DND-41 (cell line): Measurements from ENCODE around the gene CTRB1.

ENCODE experiments used
- ATAC-seq: fragments of 200-7000 bp; cut with Tn5 transposase; 3 replicates; pipeline ENCODE4 v1.9.1; 2021; ENCODE audit warnings: low read depth; ENCODE audit not compliant: insufficient read depth
- DNase-seq: peaks from one replicate; pipeline ENCODE4 v3.0.0-alpha.2; 2020
- H2AFZ ChIP-seq: 2 replicates; pipeline ENCODE4 v1.6.0; 2012; ENCODE audit warnings: low read depth, low read length
- H3K27ac ChIP-seq: 2 replicates; pipeline ENCODE4 v1.5.1; 2012; ENCODE audit warnings: low read length, inconsistent platforms
- H3K27me3 ChIP-seq: fragments of 200-600 bp; sonication (generic); 2 replicates; pipeline ENCODE4 v1.6.0; 2012; ENCODE audit warnings: low read length, mild to moderate bottlenecking, inconsistent platforms; ENCODE audit not compliant: insufficient read depth, poor library complexity
- H3K36me3 ChIP-seq: 2 replicates; pipeline ENCODE4 v1.5.1; 2012; ENCODE audit warnings: low read length, inconsistent platforms; ENCODE audit not compliant: insufficient read depth
- H3K4me1 ChIP-seq: 2 replicates; pipeline ENCODE4 v1.5.1; 2012; ENCODE audit warnings: mild to moderate bottlenecking, low read length; ENCODE audit not compliant: insufficient read depth
- H3K4me2 ChIP-seq: 2 replicates; pipeline ENCODE4 v1.6.0; 2012; ENCODE audit warnings: mild to moderate bottlenecking, moderate library complexity, low read length, inconsistent platforms; ENCODE audit not compliant: insufficient read depth
- H3K4me3 ChIP-seq, 2 experiments: fragments of 200-600 bp in 1 of 2; shearing (Covaris generic) in 1 of 2; 2 replicates each; pipeline ENCODE4 v1.5.1; 2012 to 2016; ENCODE audit warnings: inconsistent platforms in 2 of 2, low read length in 2 of 2, mild to moderate bottlenecking in 2 of 2, low read depth in 1 of 2, moderate library complexity in 1 of 2
- H3K79me2 ChIP-seq: 2 replicates; pipeline ENCODE4 v1.6.0; 2012; ENCODE audit warnings: low read length, inconsistent platforms; ENCODE audit not compliant: insufficient read depth
- H3K9ac ChIP-seq: 2 replicates; pipeline ENCODE4 v1.6.0; 2012; ENCODE audit warnings: low read depth, mild to moderate bottlenecking, inconsistent platforms, low read length, moderate library complexity
- H3K9me3 ChIP-seq: 2 replicates; pipeline ENCODE4 v1.5.1; 2012; ENCODE audit warnings: low read length, moderate library complexity, mild to moderate bottlenecking, inconsistent platforms; ENCODE audit not compliant: insufficient read depth, severe bottlenecking
- H4K20me1 ChIP-seq: 2 replicates; pipeline ENCODE4 v1.6.0; 2012; ENCODE audit warnings: low read length; ENCODE audit not compliant: insufficient read depth
- EZH2 ChIP-seq: IDR thresholded peaks from 3 replicates; pipeline ENCODE4 v1.6.1; 2012; ENCODE audit warnings: borderline replicate concordance, low read depth, mild to moderate bottlenecking, moderate library complexity, low read length, inconsistent platforms; ENCODE audit not compliant: severe bottlenecking
- TF ChIP-seq, protein P1 (sequence below): IDR thresholded peaks from 2 replicates; pipeline ENCODE4 v1.5.1; 2012; ENCODE audit warnings: borderline replicate concordance, low read length, moderate library complexity, mild to moderate bottlenecking; ENCODE audit not compliant: poor library complexity, severe bottlenecking; ENCODE audit errors: extremely low read depth

CTRB1 gene

DNA sequence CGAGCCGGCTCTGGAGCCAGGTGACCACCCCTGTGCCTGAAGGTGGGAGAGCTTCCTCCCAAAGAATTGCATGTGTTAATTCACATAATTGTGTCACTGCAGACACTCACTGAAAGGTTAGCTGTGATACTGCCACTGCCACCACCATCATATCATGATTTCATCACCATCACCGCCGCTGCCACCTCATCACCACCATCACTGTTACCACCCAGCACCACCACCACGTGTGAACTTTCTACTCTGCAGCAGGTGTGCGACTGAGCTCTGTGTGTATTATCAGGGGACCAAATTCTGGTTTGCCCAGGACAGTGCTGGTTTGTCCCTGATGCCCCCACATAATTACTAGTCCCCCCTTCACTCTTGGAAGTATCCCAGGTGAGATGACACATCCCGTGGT is 17.4 kb downstream of the CTRB1 start:
- Histone ChIP-seq H3K36me3 (no peaks in the 10 kb centered on the region), H3K4me3 (no peak overlapping the region), H3K79me2 (no peaks in the 10 kb centered on the region), H3K27ac (no peak overlapping the region), H3K27me3 (no peaks in the 10 kb centered on the region), H3K4me1 (peaks cover 6% of the 10 kb centered on the region), H3K9me3 (no peaks in the 10 kb centered on the region), H4K20me1 (peaks cover 14% of the 10 kb centered on the region), H3K4me2 (no peak overlapping the region), H2AFZ (no peak overlapping the region), H3K9ac (no peak overlapping the region)
- ATAC-seq: no peak
- no peak for DNase-seq
- TF ChIP-seq, protein P1, sequence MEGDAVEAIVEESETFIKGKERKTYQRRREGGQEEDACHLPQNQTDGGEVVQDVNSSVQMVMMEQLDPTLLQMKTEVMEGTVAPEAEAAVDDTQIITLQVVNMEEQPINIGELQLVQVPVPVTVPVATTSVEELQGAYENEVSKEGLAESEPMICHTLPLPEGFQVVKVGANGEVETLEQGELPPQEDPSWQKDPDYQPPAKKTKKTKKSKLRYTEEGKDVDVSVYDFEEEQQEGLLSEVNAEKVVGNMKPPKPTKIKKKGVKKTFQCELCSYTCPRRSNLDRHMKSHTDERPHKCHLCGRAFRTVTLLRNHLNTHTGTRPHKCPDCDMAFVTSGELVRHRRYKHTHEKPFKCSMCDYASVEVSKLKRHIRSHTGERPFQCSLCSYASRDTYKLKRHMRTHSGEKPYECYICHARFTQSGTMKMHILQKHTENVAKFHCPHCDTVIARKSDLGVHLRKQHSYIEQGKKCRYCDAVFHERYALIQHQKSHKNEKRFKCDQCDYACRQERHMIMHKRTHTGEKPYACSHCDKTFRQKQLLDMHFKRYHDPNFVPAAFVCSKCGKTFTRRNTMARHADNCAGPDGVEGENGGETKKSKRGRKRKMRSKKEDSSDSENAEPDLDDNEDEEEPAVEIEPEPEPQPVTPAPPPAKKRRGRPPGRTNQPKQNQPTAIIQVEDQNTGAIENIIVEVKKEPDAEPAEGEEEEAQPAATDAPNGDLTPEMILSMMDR: no peak
- no peak for TF ChIP-seq EZH2

DNA sequence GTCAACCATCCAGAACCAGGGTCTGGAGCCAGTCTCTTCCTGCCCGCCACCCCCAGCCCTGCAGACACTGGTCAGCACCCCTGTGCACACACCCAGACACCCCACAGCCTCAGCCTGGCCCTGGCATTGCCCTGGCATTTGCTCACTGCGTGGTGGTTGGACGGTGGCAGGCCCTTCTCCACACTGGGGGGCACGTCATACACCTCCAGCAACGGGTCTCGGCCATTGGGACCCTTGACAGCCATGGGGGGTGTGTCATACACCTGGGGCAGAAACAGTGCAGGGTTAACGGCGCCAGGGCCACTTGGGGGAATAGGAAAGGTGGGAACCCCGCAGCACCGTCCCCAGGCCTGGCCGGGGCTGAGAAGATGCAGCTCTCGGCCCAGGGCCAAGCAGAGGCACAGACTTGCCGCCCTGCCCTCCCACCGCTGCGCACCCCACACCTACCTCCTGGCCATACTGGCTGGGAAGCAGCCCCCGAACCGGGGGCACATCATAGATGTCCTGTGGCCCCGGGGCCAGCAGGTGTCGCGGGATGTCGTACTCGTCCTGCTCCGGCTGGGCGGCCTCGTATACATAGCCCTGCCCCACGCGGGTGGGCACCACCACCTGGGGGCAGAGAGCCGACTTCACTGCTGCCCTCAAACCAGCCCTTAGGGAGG is 18.1 kb downstream of the CTRB1 start:
- Histone ChIP-seq H3K9me3 (no peaks in the 10 kb centered on the region), H3K79me2 (no peaks in the 10 kb centered on the region), H3K36me3 (no peaks in the 10 kb centered on the region), H3K4me1 (peaks cover 6% of the 10 kb centered on the region), H2AFZ (no peak overlapping the region), H4K20me1 (peaks cover 14% of the 10 kb centered on the region), H3K9ac (no peak overlapping the region), H3K27ac (no peak overlapping the region), H3K4me2 (no peak overlapping the region), H3K4me3 (no peak overlapping the region), H3K27me3 (no peaks in the 10 kb centered on the region)
- ATAC-seq (no peak), DNase-seq (no peak)
- no peak for TF ChIP-seq EZH2
- TF ChIP-seq, protein P1: no peak

DNA sequence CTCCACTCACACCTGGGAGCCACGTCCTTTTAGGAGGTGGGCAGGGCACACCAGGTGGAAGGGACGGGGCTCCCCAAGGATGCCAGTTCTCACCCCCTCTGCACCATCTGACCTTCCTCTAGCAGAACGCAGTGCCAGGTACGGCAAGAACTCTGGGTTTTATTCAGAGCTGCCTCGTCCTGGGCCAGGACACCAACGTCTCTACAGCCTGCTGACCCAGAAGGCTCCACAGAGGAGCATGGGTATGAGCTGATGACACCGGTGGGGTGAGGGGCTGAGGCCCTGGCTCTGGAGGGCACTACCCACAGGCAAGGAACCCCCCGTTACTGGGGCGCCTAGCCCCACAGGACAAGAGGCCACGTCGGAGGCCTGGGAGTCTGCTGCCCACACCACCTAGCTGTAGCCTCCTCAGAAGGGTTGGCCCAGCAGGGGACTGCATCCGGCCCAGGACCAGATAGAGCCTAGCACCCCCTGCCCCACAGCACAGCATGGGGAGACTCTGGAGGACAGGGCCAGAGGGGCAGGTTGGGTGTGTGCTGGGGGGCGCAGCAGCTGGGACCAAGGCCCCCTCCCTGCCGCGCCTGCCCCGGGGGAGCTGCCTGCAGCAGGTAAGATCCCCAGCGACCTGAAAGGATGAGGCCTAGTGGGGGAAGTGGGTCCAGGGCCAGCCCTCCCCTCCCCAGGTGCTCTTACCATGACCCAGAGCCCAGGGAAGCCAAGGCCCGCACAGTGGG is 18.8 kb downstream of the CTRB1 start:
- H3K36me3 ChIP-seq: no peaks in the 10 kb centered on the region
- no peak overlapping the region for H3K4me3 ChIP-seq
- no peaks in the 10 kb centered on the region for H3K27me3 ChIP-seq
- no peak overlapping the region for H3K27ac ChIP-seq
- no peak overlapping the region for H3K4me2 ChIP-seq
- TF ChIP-seq, protein P1: no peak
- TF ChIP-seq EZH2: no peak
- H3K9ac ChIP-seq: no peak overlapping the region
- H3K9me3 ChIP-seq: no peaks in the 10 kb centered on the region
- peaks cover 6% of the 10 kb centered on the region for H3K4me1 ChIP-seq
- no peaks in the 10 kb centered on the region for H3K79me2 ChIP-seq
- DNase-seq (no peak), ATAC-seq (no peak)
- H2AFZ ChIP-seq: no peak overlapping the region
- H4K20me1 ChIP-seq: peaks cover 14% of the 10 kb centered on the region
